HTERT RPE-1 (cell line): ENCODE data around the gene BCAS3.
"Not testable (repeated sequence)": the region's sequence is repeated elsewhere in the genome, so short reads cannot be mapped to it uniquely, and the experiment has no call there.

Source experiments
- in situ Hi-C: fragments of 300-500 bp; cut with MboI; formaldehyde crosslinking; loops from 4 replicates; pipeline ENCODE4 v1.14.3; 2020; ENCODE audit warnings: low sequenced_read_pairs

Gene BCAS3

DNA sequence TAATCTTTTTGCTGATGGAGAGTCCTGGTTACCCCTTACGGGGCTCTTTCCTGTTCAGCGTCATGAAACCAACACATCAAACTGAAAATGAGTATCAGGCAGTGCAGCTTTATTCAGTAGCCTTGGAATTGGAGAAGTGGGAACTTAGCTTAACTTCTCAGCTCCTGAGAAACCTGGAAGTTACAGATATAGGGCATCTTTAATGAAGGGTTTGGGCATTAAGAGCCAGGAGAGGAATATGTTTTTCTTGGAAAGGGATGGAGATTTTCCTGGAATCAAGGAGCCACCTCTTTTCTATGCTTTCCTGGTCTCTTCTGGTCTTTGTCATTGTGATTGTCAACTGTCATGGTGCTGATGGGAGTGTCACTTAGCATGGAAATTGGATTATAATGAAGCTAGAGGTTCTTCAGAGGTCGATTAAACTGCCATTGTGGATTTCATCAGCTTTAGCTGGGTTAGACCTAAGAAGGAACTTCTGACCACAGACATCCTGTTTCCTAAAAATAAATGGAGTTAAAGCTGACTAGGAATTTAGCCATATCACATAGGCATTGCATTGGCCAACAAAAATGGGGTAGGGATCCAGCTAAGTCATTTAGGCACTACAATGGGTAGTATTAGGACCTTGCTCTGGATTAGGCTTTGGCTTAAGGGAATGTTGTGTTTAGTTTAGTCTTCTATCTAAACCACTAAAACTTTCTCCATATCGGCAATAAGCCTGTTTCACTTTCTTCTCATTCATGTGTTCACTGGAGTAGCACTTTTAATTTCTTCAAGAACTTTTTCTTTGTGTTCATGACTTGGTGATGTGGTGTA lies 186.4 kb downstream of the BCAS3 start:
- in situ Hi-C loops: no loop called here

GRCh38 chr17:60864708-60865005 lies 187.0 kb downstream of the BCAS3 start:
- in situ Hi-C loops: no loop called here

DNA sequence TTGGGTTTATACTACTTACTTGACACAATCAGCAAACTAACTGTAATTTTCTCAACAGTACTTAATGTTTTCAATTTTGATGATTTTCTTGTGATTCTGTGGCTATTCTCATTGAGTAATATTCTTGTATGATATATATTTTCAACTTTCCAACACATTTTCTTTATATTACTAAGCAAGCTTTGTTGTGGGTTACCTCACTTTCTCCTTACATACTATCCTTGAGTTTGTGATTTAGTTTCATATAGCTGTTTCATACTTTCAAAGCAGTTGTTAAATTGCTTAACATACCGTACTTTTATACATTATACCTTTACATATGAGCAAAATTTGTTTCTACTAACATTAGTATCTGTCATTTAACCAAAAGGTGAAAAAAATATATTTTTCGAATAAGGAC lies 197.1 kb downstream of the BCAS3 start:
- in situ Hi-C loops: no loop called here

- in situ Hi-C loops: not testable (repeated sequence)
Observed at GRCh38 chr17:60886731-60887613, 209.3 kb downstream of the BCAS3 start.

DNA sequence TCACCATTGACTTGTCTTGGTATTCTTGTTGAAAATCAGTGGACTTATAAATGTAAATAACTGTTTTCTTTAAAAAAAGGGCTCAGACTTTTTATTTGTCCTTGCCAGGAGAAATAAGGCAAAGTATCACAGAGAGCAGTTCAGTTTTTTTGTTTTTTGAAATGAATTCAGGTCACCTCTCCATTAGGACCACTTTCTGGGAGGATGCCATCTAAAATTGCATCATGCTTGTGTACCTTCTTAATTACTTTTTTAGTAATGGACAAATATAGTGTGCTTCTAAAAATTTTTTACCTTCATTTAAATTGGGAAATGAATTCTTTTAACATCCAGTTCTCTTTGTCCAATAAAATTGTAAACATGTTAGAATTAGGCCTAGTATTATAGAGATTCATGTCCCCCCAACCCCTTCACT lies 210.0 kb downstream of the BCAS3 start:
- in situ Hi-C loops: no loop called here

DNA sequence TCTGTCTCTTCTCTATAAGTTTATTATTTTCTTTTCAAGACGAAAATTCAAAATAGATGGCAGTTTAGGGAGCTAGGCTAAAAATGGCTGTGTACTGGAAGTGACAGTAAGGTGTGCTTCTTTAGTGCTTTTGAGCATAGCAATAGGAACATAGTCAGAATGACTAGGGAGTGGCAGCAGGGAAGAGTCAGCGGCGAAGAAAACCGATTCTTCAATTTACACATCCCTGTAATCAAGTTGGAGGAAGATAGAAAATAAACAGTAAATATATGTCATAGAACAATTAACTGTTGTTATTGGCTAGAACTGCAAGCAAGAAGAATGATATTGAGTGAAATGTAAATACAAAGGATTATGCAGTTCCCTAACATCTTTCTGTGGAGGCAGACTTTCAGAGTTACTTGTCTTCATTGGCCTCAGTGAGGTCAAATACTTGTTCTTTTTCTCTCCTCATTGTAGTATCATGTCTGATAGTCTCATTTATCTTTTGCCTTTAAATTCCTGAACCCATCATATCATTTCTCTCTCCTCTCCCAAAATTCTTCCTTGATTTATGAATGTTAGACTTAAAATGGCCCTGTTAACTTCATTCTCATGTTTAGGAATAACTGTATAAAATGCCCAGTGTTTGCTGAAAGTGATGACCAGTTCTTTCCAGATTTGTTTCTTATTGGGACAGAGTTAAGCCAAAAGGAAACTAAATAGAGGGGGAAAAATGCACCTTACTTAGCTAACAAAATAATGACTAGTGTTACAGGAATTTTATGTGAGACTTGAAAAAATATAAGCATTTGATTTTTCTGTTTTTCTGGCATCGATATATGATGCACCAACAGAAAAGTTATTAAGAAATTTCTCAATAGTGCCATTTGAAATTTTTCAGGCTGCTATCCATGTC lies 211.4 kb downstream of the BCAS3 start:
- in situ Hi-C loops: no loop called here

DNA sequence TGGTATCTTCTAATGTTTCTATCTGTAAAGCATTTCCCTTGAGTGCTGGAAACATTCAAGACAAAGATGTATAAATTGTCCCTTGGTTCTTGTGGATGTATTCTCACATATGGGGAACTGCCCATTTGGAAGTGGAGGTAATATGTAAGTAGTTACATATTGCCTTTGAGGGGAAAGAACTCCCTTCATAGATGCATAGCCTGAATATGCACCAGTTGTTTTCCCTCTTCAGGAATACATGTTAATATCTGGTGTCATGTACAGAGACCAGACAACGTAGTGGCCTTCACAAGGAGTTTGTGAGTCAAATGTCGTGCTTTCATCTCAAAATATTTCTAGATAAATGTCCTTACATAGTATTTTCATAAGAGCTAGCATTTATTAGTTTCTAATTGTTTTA lies 213.5 kb downstream of the BCAS3 start:
- in situ Hi-C loops: no loop called here

DNA sequence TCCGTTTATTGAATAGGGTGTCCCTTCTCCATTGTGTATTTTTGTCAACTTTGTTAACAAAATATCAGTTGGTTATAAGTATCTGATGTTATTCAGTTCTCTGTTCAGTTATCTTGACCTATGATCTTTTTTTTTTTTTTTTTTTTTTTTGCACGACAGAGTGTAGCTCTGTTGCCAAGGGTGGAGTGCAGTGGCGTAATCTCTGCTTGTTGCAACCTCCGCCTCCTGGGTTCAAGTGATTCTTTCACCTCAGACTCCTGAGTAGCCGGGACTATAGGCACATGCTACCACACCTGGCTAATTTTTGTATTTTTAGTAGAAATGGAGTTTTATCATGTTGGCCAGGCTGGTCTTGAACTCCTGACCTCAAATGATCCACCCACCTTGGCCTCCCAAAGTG lies 215.8 kb downstream of the BCAS3 start:
- in situ Hi-C loops: no loop called here

- in situ Hi-C loops: no loop called here
Observed at GRCh38 chr17:60896996-60897395, 219.3 kb downstream of the BCAS3 start.

DNA sequence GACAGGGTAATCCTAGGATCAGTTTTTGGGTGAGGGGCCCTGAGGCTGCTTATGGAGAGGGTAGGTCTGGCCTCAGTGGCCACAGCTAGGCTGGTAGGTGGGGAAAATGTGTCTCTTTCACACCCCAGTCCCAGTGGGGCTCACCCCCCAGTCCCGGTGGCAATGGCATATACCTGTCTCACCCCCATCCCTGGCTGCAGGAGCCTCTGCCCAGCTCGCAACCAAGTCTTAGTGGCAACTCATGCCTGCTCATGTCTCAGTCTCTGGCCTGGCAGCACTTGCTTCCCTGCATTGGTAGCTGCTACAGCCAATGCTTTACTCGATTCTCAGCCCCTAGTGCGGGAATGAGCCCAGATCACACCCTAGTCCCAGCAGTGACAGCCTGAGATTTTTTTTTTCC lies 221.5 kb downstream of the BCAS3 start:
- in situ Hi-C loops: no loop called here

DNA sequence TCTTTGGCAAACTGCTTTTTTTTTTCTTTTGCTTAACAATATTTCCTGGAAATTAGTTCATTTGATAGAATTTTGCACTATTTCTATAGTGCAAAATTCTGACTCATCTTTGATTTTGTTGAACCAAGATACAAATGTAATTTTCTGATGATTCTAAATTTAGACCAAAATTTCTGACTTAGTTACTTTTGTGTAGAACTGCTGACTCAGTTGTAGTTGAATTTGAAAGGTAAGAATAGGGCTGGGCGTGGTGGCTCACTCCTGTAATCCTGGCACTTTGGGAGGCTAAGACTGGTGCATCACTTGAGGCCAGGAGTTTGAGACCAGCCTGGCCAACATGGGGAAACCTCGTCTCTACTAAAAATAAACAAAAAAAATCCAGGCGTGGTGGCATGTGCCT lies 223.0 kb downstream of the BCAS3 start:
- in situ Hi-C loops: no loop called here

DNA sequence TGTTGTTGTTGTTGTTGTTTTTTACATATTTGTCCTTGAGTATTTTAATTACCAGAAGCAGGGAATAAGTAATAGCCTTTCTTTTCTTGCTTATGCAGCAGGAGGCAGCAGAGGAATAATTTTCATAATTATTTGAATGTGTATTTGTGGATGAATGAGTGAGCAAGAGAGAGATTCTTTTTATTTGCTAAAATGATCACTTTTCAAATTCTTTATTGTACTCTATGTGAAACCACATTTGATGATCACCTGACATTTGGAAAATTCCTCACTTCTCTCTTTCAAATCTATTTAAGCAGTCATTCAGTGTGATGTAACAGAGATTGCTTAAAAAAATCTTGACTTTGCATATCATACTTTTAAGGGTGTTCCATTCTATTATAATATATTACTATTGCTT lies 223.6 kb downstream of the BCAS3 start:
- in situ Hi-C loops: no loop called here

GRCh38 chr17:60901806-60902205 lies 224.2 kb downstream of the BCAS3 start:
- in situ Hi-C loops: no loop called here

DNA sequence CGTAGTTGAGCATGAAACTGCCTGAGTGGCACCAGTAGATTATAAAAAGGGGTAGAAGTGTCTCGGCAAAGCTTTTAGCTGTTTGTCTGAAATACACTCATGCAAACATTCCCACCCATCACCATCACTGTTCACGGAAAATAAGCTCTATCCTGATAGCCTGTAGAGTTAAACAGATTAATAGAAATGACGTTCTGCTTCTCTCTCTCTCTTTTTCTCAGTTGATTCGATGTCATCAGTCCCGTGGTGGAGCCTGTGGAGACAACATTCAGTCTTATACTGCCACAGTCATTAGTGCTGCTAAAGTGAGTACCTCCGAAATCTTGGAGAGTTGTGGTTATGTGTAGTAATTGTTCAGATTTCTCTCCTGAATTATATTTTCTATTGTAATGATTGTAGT lies 224.7 kb downstream of the BCAS3 start:
- in situ Hi-C loops: no loop called here

DNA sequence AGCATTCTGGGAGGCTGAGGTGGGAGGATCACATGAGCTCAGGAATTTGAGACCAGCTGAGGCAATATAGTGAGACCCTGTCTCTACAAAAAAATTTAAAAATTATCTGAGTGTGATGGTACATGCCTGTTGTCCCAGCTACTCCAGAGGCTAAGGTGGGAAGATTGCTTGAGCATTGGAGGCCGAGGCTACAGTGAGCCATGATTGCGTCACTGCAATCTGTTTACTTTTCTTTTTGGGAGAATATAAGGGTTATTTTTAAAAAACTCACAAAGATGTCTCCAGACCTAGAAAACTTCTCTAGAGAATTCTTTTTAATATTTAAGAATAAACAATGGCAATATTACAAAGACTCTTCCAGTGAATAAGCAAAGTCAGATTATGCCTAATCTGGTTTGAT lies 226.9 kb downstream of the BCAS3 start:
- in situ Hi-C loops: no loop called here

GRCh38 chr17:60905709-60906108 lies 228.1 kb downstream of the BCAS3 start:
- in situ Hi-C loops: no loop called here

DNA sequence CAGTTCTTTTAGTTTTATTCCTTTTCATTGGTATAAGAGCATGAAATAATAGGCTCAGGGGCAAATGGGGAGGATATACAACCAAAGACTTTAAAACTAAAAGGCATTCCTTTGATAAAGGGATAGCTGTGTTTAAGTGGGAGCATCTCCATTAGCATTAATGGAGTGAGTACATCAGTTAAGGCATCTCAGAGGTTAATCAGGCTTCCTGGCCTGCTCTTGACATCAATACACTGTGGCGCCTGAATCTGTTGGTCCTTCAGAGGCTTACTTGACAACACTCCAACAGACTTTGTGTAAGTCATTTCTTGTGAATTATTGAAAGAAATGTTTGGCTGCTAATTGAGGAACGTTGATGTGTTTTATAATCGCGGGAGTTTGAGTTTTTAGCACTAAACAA lies 230.7 kb downstream of the BCAS3 start:
- in situ Hi-C loops: no loop called here

- in situ Hi-C loops: no loop called here
Observed at GRCh38 chr17:60909405-60909804, 231.8 kb downstream of the BCAS3 start.

GRCh38 chr17:60910415-60910814 lies 232.8 kb downstream of the BCAS3 start:
- in situ Hi-C loops: no loop called here

DNA sequence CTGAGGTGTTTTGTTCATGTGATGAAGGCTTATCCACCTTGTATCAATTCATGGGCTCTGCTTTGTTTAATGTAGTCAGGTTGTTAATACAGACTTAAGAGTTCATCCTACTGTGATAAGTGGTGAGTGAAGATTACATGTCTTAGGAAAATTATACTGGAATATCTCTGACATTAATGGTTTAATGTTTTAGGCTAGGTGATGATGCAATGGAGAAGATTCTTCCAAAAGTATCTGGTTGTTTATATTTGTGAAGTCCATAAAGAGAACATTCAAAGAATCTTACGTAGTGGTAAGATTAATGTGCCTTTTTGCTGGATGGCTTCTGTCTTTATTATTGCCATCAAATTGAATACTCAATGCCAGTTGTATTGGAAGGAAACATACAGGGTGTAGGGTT lies 236.4 kb downstream of the BCAS3 start:
- in situ Hi-C loops: no loop called here

DNA sequence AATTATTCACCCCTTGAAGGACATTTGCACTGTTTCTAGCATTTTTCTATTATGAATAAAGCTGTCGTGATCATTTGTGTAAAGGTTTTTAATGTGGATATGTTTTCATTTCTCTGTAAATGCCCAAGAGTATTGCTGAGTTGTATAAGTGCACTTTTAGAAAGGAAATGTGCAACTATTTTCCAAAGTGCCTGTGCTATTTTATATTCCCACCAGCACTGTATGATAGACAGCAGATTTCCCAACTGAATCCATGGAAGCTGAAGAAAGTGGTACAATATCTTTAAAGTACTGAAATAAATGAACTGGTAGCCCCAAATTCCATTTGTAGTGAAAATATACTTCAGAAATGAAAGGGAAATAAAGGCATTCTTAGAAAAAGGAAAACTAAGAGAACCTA lies 238.4 kb downstream of the BCAS3 start:
- in situ Hi-C loops: no loop called here
